GM23338 (cell line): Measurements from ENCODE around the gene NT5C1A. TPM values are rescaled to one million over a fixed set of nuclear protein-coding genes. Genes with fewer than 3 reads are reported as not detected.
A peak's percentile ranks its signal among the peaks of the same experiment; 100 is the strongest.

Experiments
- ATAC-seq: fragments of 200-7000 bp; cut with Tn5 transposase; 3 replicates; pipeline ENCODE4 v1.9.1; 2020
- DNase-seq: peaks from one replicate; pipeline ENCODE4 v3.0.0-alpha.2; 2015; ENCODE audit warnings: low spot score
- H2AFZ ChIP-seq: fragments of 200-600 bp; sonication (generic); 2 replicates; pipeline ENCODE4 v1.8.0; 2016; ENCODE audit warnings: antibody characterized with exemption, mild to moderate bottlenecking, moderate library complexity
- H3F3A ChIP-seq: fragments of 200-600 bp; sonication (generic); replicated peaks from 2 replicates; pipeline ENCODE4 v1.8.0; 2017; ENCODE audit warnings: antibody characterized with exemption, mixed run types, low read depth
- H3K27ac ChIP-seq: fragments of 200-600 bp; sonication (generic); 2 replicates; pipeline ENCODE4 v1.6.1; 2016; ENCODE audit warnings: low read depth
- H3K27me3 ChIP-seq: fragments of 200-600 bp; sonication (generic); 2 replicates; pipeline ENCODE4 v1.8.0; 2016; ENCODE audit warnings: mild to moderate bottlenecking, mixed run types, moderate library complexity; ENCODE audit not compliant: insufficient read depth
- H3K36me3 ChIP-seq: fragments of 200-600 bp; sonication (generic); 2 replicates; pipeline ENCODE4 v1.8.0; 2016; ENCODE audit warnings: mild to moderate bottlenecking; ENCODE audit not compliant: insufficient read depth
- H3K4me1 ChIP-seq: fragments of 200-600 bp; sonication (generic); 2 replicates; pipeline ENCODE4 v1.8.0; 2016; ENCODE audit warnings: mild to moderate bottlenecking, moderate library complexity; ENCODE audit not compliant: insufficient read depth
- H3K4me2 ChIP-seq: fragments of 200-600 bp; sonication (generic); 2 replicates; pipeline ENCODE4 v1.7.1; 2017; ENCODE audit warnings: mixed run types
- H3K4me3 ChIP-seq: fragments of 200-600 bp; sonication (generic); 2 replicates; pipeline ENCODE4 v1.6.1; 2016; ENCODE audit warnings: mixed run types
- H3K79me2 ChIP-seq: fragments of 200-600 bp; sonication (generic); replicated peaks from 2 replicates; pipeline ENCODE4 v1.8.0; 2017; ENCODE audit warnings: mild to moderate bottlenecking; ENCODE audit not compliant: insufficient read depth
- H3K9me2 ChIP-seq: fragments of 200-600 bp; sonication (generic); 2 replicates; pipeline ENCODE4 v1.8.0; 2017; ENCODE audit not compliant: insufficient read depth
- H4K20me1 ChIP-seq: fragments of 200-600 bp; sonication (generic); replicated peaks from 2 replicates; pipeline ENCODE4 v1.8.0; 2017; ENCODE audit warnings: mild to moderate bottlenecking; ENCODE audit not compliant: insufficient read depth
- H3K27ac Mint-ChIP-seq: 2 replicates; pipeline ENCODE4 v1.8.0; 2020; ENCODE audit warnings: inconsistent platforms, mild to moderate bottlenecking, moderate library complexity, mixed read lengths
- H3K27me3 Mint-ChIP-seq: 3 replicates; pipeline ENCODE4 v1.8.0; 2022; ENCODE audit warnings: low read depth, mild to moderate bottlenecking, moderate library complexity, mixed read lengths, inconsistent platforms; ENCODE audit not compliant: insufficient read depth, poor library complexity
- H3K36me3 Mint-ChIP-seq: 3 replicates; pipeline ENCODE4 v1.8.0; 2021; ENCODE audit warnings: low read depth, mild to moderate bottlenecking, inconsistent platforms, moderate library complexity, mixed read lengths
- H3K4me1 Mint-ChIP-seq: 3 replicates; pipeline ENCODE4 v1.8.0; 2020; ENCODE audit warnings: mild to moderate bottlenecking, inconsistent platforms, mixed read lengths
- H3K4me3 Mint-ChIP-seq: 3 replicates; pipeline ENCODE4 v1.8.0; 2021; ENCODE audit warnings: moderate library complexity, mild to moderate bottlenecking, inconsistent platforms, mixed read lengths
- H3K9me3 Mint-ChIP-seq: 3 replicates; pipeline ENCODE4 v1.8.0; 2020; ENCODE audit warnings: moderate library complexity, mild to moderate bottlenecking, inconsistent platforms, mixed read lengths
- CTCF ChIP-seq, 2 experiments: fragments of 200-600 bp in 1 of 2; sonication (generic) in 1 of 2; conservative IDR thresholded peaks; 2 replicates each; pipeline versions ENCODE4 v1.5.1 to v1.6.1; 2016 to 2017; ENCODE audit warnings: antibody characterized with exemption in 2 of 2, low read depth in 2 of 2, mild to moderate bottlenecking in 2 of 2, moderate library complexity in 1 of 2
- EZH2 ChIP-seq: fragments of 200-600 bp; sonication (generic); IDR thresholded peaks from one replicate; pipeline ENCODE4 v1.8.0; 2017; ENCODE audit warnings: antibody characterized with exemption, mild to moderate bottlenecking, low read depth; ENCODE audit not compliant: unreplicated experiment
- POLR2AphosphoS5 ChIP-seq: IDR thresholded peaks from 2 replicates; pipeline ENCODE4 v1.6.1; 2016; ENCODE audit warnings: antibody characterized with exemption, low read depth
- ZNF114 ChIP-seq: fragments of 250-450 bp; sonication (Bioruptor Pico); IDR thresholded peaks from 2 replicates; pipeline ENCODE4 v1.5.0; 2020; ENCODE audit warnings: mild to moderate bottlenecking, moderate library complexity
- polyA plus RNA-seq: library from polyadenylated mRNA; unstranded; fragments of >200 nt; fragmentation: Nextera tagmentation; extraction: Ambion mirVana; gene quantifications from 2 replicates; pipeline ENCODE4 v1.2.1, GENCODE V29; 2016
- total RNA-seq: library from RNA; depleted of rRNA; stranded (reverse); fragments of >200 nt; shearing (Covaris generic); gene quantifications from 2 replicates; pipeline ENCODE4 v1.2.3, GENCODE V29; 2014
- TF ChIP-seq, protein P1 (sequence below): IDR thresholded peaks from 2 replicates; pipeline ENCODE4 v1.6.1; 2016; ENCODE audit warnings: antibody characterized with exemption

Gene NT5C1A
- total and polyA plus RNA-seq, 2 experiments from 2014 or later = not detected

- Histone ChIP-seq H3F3A (no peaks in the 10 kb centered on the region), H3K4me2 (no peak overlapping the region), H3K4me3 (no peak overlapping the region), H3K79me2 (no peaks in the 10 kb centered on the region), H3K27ac (no peak overlapping the region), H3K36me3 (no peaks in the 10 kb centered on the region), H3K27me3 (peaks cover 98% of the 10 kb centered on the region), H3K9me2 (no peaks in the 10 kb centered on the region), H2AFZ (no peak overlapping the region), H4K20me1 (peaks cover 13% of the 10 kb centered on the region; the same call in 1 of the 2 replicates), H3K4me1 (peaks cover 5% of the 10 kb centered on the region; the same call in 1 of the 2 replicates)
- DNase-seq (no peak), ATAC-seq (no peak)
- Mint-ChIP-seq H3K4me3 (no peak overlapping the region), H3K27ac (no peak overlapping the region), H3K27me3 (peaks cover 95% of the 10 kb centered on the region), H3K9me3 (no peaks in the 10 kb centered on the region), H3K4me1 (peaks cover 9% of the 10 kb centered on the region), H3K36me3 (no peaks in the 10 kb centered on the region)
- TF ChIP-seq ZNF114 (CRISPR knock-in tag) (no peak), CTCF (conservative IDR thresholded peaks at IDR 0.05; ENCODE audit: low read depth in 2 of 2) (no peak), POLR2AphosphoS5 (no peak)
- TF ChIP-seq, protein P1, sequence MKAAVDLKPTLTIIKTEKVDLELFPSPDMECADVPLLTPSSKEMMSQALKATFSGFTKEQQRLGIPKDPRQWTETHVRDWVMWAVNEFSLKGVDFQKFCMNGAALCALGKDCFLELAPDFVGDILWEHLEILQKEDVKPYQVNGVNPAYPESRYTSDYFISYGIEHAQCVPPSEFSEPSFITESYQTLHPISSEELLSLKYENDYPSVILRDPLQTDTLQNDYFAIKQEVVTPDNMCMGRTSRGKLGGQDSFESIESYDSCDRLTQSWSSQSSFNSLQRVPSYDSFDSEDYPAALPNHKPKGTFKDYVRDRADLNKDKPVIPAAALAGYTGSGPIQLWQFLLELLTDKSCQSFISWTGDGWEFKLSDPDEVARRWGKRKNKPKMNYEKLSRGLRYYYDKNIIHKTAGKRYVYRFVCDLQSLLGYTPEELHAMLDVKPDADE = no peak
Measured at GRCh38 chr1:39673215-39673614, 1.3 kb upstream of the NT5C1A start.

DNA sequence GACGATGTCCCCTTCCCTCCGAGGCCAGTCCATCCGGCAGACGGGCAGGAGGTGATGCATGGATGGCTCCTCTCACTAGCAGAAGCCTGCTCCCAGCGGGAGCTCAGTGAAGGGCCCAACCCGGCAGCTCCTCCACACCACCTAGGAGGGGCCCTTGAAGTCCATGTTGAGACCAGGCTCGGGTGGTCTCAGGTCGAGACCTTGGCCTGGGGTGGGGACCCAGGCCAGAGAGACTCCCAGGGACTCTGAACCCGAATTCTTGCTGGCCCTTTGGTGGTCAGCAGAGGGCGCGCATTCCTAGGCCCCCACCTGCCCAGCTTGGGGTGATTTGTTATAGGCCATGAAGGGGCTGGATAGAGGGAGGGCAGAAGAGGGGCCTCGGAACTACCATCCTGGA is 642 bp upstream of the NT5C1A start:
- no peaks in the 10 kb centered on the region for H3K36me3 ChIP-seq
- peaks cover 13% of the 10 kb centered on the region; the same call in 1 of the 2 replicates for H4K20me1 ChIP-seq
- Mint-ChIP-seq H3K36me3 (no peaks in the 10 kb centered on the region), H3K27me3 (peaks cover 96% of the 10 kb centered on the region), H3K4me3 (peak overlapping the region; percentile 71), H3K27ac (no peak overlapping the region), H3K9me3 (no peaks in the 10 kb centered on the region), H3K4me1 (peaks cover 9% of the 10 kb centered on the region)
- no peaks in the 10 kb centered on the region for H3F3A ChIP-seq
- peak overlapping the region; percentile 67 for H3K4me3 ChIP-seq
- ATAC-seq (peak; percentile 72), DNase-seq (peak; percentile 64)
- H3K4me2 ChIP-seq = peak overlapping the region; percentile 97
- peaks cover 5% of the 10 kb centered on the region; the same call in 1 of the 2 replicates for H3K4me1 ChIP-seq
- H3K9me2 ChIP-seq = no peaks in the 10 kb centered on the region
- H2AFZ ChIP-seq = no peak overlapping the region; the same call in 1 of the 2 replicates
- no peaks in the 10 kb centered on the region for H3K79me2 ChIP-seq
- no peak for TF ChIP-seq EZH2
- TF ChIP-seq CTCF (conservative IDR thresholded peaks at IDR 0.05; ENCODE audit: low read depth in 2 of 2) = peak; percentile 82
- H3K27ac ChIP-seq = no peak overlapping the region
- H3K27me3 ChIP-seq = peaks cover 98% of the 10 kb centered on the region
